ENCODE measurements around the gene RELN.
"Not testable (repeated sequence)": the region's sequence is repeated elsewhere in the genome, so short reads cannot be mapped to it uniquely, and the experiment has no call there.

The RELN gene

DNA sequence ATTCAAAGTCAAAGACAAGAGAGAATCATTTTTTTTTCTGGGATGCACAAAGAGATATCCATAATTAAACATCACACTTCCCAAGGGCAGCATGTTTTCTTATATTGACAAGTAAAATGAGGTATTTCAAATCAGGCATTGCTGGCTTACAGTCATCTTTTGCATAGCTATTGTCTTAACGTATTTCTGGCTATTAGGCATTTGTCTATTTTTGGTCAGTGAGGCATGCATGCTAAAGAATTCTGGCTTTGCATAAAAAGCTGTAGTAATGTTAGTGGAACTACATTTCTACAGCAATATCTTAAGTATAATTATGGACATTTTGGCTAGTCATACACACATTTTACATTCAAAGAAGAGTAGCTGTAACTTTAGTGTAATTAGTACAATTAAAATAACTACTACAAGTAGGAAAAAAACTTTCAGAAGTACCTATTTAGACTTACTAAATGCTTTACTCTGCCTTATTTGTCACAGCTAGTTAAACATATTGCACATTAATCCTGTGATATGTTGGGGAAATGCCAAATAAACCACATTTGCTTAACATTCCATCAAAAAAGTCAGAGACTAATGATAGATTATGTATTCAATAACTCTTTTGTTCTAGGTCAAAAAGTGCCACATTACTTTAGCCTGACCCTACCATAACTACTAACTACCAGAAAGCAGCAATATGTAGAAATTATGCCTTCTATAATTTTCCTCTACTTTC lies 76.4 kb downstream of the RELN start:
- Histone ChIP-seq H3K4me1 (ENCODE audit: control insufficient read depth in 1 of 2, insufficient read depth in 2 of 2, low read length in 2 of 2) (no peaks in the 10 kb centered on the region), H3K36me3 (ENCODE audit: control insufficient read depth in 1 of 2, insufficient read depth in 2 of 2, low read length in 2 of 2) (no peaks in the 10 kb centered on the region), H3K9me3 (ENCODE audit: control insufficient read depth in 1 of 2, low read length in 2 of 2) (no peaks in the 10 kb centered on the region), H3K9ac (ENCODE audit: low read depth in 1 of 2, low read length in 2 of 2) (no peak overlapping the region), H3K27me3 (ENCODE audit: control insufficient read depth in 1 of 2, insufficient read depth in 2 of 2, low read length in 2 of 2) (no peaks in the 10 kb centered on the region), H3K4me3 (ENCODE audit: low read depth in 1 of 2, low read length in 2 of 2) (no peak overlapping the region), H3K27ac (ENCODE audit: low read depth, low read length) (no peak overlapping the region)

GRCh38 chr7:103911015-103911414 lies 78.4 kb downstream of the RELN start:
- not testable (repeated sequence) for H3K9me3 ChIP-seq (ENCODE audit: control insufficient read depth in 1 of 2, low read length in 2 of 2); H3K9ac ChIP-seq (ENCODE audit: low read depth in 1 of 2, low read length in 2 of 2); H3K4me3 ChIP-seq (ENCODE audit: low read depth in 1 of 2, low read length in 2 of 2); H3K36me3 ChIP-seq (ENCODE audit: control insufficient read depth in 1 of 2, insufficient read depth in 2 of 2, low read length in 2 of 2); H3K27ac ChIP-seq (ENCODE audit: low read depth, low read length); H3K4me1 ChIP-seq (ENCODE audit: control insufficient read depth in 1 of 2, insufficient read depth in 2 of 2, low read length in 2 of 2); H3K27me3 ChIP-seq (ENCODE audit: control insufficient read depth in 1 of 2, insufficient read depth in 2 of 2, low read length in 2 of 2)

DNA sequence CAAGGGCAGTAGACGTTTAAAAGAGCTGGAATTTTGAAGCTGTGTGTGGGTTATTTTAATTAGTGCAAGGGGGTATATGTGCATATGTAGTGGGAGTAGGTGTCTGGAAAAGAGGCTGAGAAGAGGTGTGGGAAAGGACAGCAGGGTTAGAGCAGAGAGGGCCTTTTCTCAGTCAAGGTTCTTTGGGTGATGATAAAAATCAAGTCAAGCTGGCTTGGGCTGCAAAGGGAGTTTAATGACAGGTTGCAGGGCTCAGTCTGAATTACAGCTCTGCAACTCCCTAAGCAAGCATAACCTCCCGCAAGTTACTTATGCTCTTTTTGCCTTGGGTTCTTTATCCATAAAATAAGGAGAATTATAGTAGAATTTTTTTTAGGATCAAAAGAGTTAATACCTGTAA lies 83.5 kb downstream of the RELN start:
- no peaks in the 10 kb centered on the region for H3K9me3 ChIP-seq (ENCODE audit: control insufficient read depth in 1 of 2, low read length in 2 of 2)
- no peak overlapping the region for H3K27ac ChIP-seq (ENCODE audit: low read depth, low read length)
- no peaks in the 10 kb centered on the region for H3K27me3 ChIP-seq (ENCODE audit: control insufficient read depth in 1 of 2, insufficient read depth in 2 of 2, low read length in 2 of 2)
- no peaks in the 10 kb centered on the region for H3K36me3 ChIP-seq (ENCODE audit: control insufficient read depth in 1 of 2, insufficient read depth in 2 of 2, low read length in 2 of 2)
- no peak overlapping the region for H3K9ac ChIP-seq (ENCODE audit: low read depth in 1 of 2, low read length in 2 of 2)
- no peaks in the 10 kb centered on the region for H3K4me1 ChIP-seq (ENCODE audit: control insufficient read depth in 1 of 2, insufficient read depth in 2 of 2, low read length in 2 of 2)
- no peak overlapping the region for H3K4me3 ChIP-seq (ENCODE audit: low read depth in 1 of 2, low read length in 2 of 2)

- no peaks in the 10 kb centered on the region for H3K27me3 ChIP-seq (ENCODE audit: control insufficient read depth in 1 of 2, insufficient read depth in 2 of 2, low read length in 2 of 2)
- no peaks in the 10 kb centered on the region for H3K4me1 ChIP-seq (ENCODE audit: control insufficient read depth in 1 of 2, insufficient read depth in 2 of 2, low read length in 2 of 2)
- H3K27ac ChIP-seq (ENCODE audit: low read depth, low read length) = no peak overlapping the region
- no peak overlapping the region for H3K9ac ChIP-seq (ENCODE audit: low read depth in 1 of 2, low read length in 2 of 2)
- no peaks in the 10 kb centered on the region for H3K36me3 ChIP-seq (ENCODE audit: control insufficient read depth in 1 of 2, insufficient read depth in 2 of 2, low read length in 2 of 2)
- no peaks in the 10 kb centered on the region for H3K9me3 ChIP-seq (ENCODE audit: control insufficient read depth in 1 of 2, low read length in 2 of 2)
- no peak overlapping the region for H3K4me3 ChIP-seq (ENCODE audit: low read depth in 1 of 2, low read length in 2 of 2)
These were observed 86.5 kb downstream of the RELN start for GRCh38 chr7:103902917-103903316.

GRCh38 chr7:103896826-103897225 lies 92.6 kb downstream of the RELN start:
- not testable (repeated sequence) for H3K4me3 ChIP-seq (ENCODE audit: low read depth in 1 of 2, low read length in 2 of 2); H3K9ac ChIP-seq (ENCODE audit: low read depth in 1 of 2, low read length in 2 of 2); H3K27ac ChIP-seq (ENCODE audit: low read depth, low read length); H3K27me3 ChIP-seq (ENCODE audit: control insufficient read depth in 1 of 2, insufficient read depth in 2 of 2, low read length in 2 of 2); H3K4me1 ChIP-seq (ENCODE audit: control insufficient read depth in 1 of 2, insufficient read depth in 2 of 2, low read length in 2 of 2); H3K9me3 ChIP-seq (ENCODE audit: control insufficient read depth in 1 of 2, low read length in 2 of 2); H3K36me3 ChIP-seq (ENCODE audit: control insufficient read depth in 1 of 2, insufficient read depth in 2 of 2, low read length in 2 of 2)

- H3K9me3 ChIP-seq (ENCODE audit: control insufficient read depth in 1 of 2, low read length in 2 of 2) = no peaks in the 10 kb centered on the region
- no peak overlapping the region for H3K9ac ChIP-seq (ENCODE audit: low read depth in 1 of 2, low read length in 2 of 2)
- H3K27ac ChIP-seq (ENCODE audit: low read depth, low read length) = no peak overlapping the region
- H3K4me1 ChIP-seq (ENCODE audit: control insufficient read depth in 1 of 2, insufficient read depth in 2 of 2, low read length in 2 of 2) = no peaks in the 10 kb centered on the region
- no peak overlapping the region for H3K4me3 ChIP-seq (ENCODE audit: low read depth in 1 of 2, low read length in 2 of 2)
- no peaks in the 10 kb centered on the region for H3K36me3 ChIP-seq (ENCODE audit: control insufficient read depth in 1 of 2, insufficient read depth in 2 of 2, low read length in 2 of 2)
- no peaks in the 10 kb centered on the region for H3K27me3 ChIP-seq (ENCODE audit: control insufficient read depth in 1 of 2, insufficient read depth in 2 of 2, low read length in 2 of 2)
These were observed 94.5 kb downstream of the RELN start for GRCh38 chr7:103894656-103895596.

- no peak overlapping the region for H3K9ac ChIP-seq (ENCODE audit: low read depth in 1 of 2, low read length in 2 of 2)
- no peaks in the 10 kb centered on the region for H3K36me3 ChIP-seq (ENCODE audit: control insufficient read depth in 1 of 2, insufficient read depth in 2 of 2, low read length in 2 of 2)
- H3K4me1 ChIP-seq (ENCODE audit: control insufficient read depth in 1 of 2, insufficient read depth in 2 of 2, low read length in 2 of 2) = no peaks in the 10 kb centered on the region
- no peak overlapping the region for H3K4me3 ChIP-seq (ENCODE audit: low read depth in 1 of 2, low read length in 2 of 2)
- no peaks in the 10 kb centered on the region for H3K9me3 ChIP-seq (ENCODE audit: control insufficient read depth in 1 of 2, low read length in 2 of 2)
- H3K27me3 ChIP-seq (ENCODE audit: control insufficient read depth in 1 of 2, insufficient read depth in 2 of 2, low read length in 2 of 2) = no peaks in the 10 kb centered on the region
- H3K27ac ChIP-seq (ENCODE audit: low read depth, low read length) = no peak overlapping the region
These were observed 96.1 kb downstream of the RELN start for GRCh38 chr7:103893350-103893749.

DNA sequence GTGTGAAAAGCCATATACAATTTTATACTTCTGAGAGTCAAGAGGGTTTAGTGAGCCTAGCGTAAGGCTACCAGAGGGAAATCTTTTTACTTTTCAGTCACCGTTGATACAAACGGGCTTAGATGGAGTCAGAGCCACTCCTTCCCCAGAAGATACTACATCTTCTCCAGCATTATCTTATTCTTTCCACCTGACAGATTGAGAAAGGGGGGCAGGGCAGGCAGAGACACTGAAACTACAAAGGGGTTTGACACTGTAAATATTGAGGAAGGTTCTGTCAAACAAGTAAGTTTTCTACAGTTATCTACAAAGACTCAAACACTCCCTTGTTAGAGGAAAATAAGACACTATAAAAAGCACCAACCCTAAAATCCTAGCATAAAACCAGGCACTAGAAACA lies 100.0 kb downstream of the RELN start:
- Histone ChIP-seq H3K4me1 (ENCODE audit: control insufficient read depth in 1 of 2, insufficient read depth in 2 of 2, low read length in 2 of 2) (no peaks in the 10 kb centered on the region), H3K4me3 (ENCODE audit: low read depth in 1 of 2, low read length in 2 of 2) (no peak overlapping the region)

GRCh38 chr7:103888603-103889153 lies 100.8 kb downstream of the RELN start:
- no peak overlapping the region for H3K4me3 ChIP-seq (ENCODE audit: low read depth in 1 of 2, low read length in 2 of 2)

More for the DNA sequence above, 100.0 kb downstream of the RELN start:
- Histone ChIP-seq H3K9me3 (ENCODE audit: control insufficient read depth in 1 of 2, low read length in 2 of 2) (no peaks in the 10 kb centered on the region), H3K27me3 (ENCODE audit: control insufficient read depth in 1 of 2, insufficient read depth in 2 of 2, low read length in 2 of 2) (no peaks in the 10 kb centered on the region), H3K9ac (ENCODE audit: low read depth in 1 of 2, low read length in 2 of 2) (no peak overlapping the region), H3K36me3 (ENCODE audit: control insufficient read depth in 1 of 2, insufficient read depth in 2 of 2, low read length in 2 of 2) (no peaks in the 10 kb centered on the region), H3K27ac (ENCODE audit: low read depth, low read length) (no peak overlapping the region)

More at GRCh38 chr7:103888603-103889153, 100.8 kb downstream of the RELN start:
- Histone ChIP-seq H3K4me1 (ENCODE audit: control insufficient read depth in 1 of 2, insufficient read depth in 2 of 2, low read length in 2 of 2) (no peaks in the 10 kb centered on the region), H3K27ac (ENCODE audit: low read depth, low read length) (no peak overlapping the region), H3K36me3 (ENCODE audit: control insufficient read depth in 1 of 2, insufficient read depth in 2 of 2, low read length in 2 of 2) (no peaks in the 10 kb centered on the region), H3K9ac (ENCODE audit: low read depth in 1 of 2, low read length in 2 of 2) (no peak overlapping the region), H3K9me3 (ENCODE audit: control insufficient read depth in 1 of 2, low read length in 2 of 2) (no peaks in the 10 kb centered on the region), H3K27me3 (ENCODE audit: control insufficient read depth in 1 of 2, insufficient read depth in 2 of 2, low read length in 2 of 2) (no peaks in the 10 kb centered on the region)

All from duodenal mucosa (tissue), 2 donors.